GM19238 (cell line): ENCODE data around the gene PRR36.

Source experiments
- DNase-seq: peaks from one replicate; pipeline ENCODE4 v3.0.0; 2011; ENCODE audit warnings: low spot score; ENCODE audit not compliant: insufficient read length

Gene PRR36

DNA sequence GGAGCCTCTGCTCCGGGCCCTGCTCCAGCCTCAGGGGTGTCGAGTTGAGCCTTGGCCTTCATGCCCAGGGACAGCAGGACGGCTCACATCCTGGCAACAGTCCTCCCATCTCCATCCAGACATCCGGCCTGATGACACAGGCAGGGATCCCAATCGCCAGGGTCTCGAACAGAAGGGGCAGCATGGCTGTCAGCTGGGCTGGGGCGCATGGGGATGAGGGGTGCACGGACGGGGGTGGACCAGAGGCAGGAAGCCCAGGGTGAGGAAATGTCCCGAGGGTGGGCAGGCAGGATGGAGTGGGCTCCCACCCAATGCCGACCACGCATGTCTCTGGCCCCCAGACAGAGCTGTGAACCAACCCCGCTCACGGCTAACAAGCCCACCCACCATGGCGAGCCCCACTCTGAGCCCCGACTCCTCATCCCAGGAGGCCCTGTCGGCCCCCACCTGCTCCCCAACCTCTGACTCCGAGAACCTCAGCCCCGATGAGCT lies 28.0 kb downstream of the PRR36 start:
- no peak for DNase-seq

DNA sequence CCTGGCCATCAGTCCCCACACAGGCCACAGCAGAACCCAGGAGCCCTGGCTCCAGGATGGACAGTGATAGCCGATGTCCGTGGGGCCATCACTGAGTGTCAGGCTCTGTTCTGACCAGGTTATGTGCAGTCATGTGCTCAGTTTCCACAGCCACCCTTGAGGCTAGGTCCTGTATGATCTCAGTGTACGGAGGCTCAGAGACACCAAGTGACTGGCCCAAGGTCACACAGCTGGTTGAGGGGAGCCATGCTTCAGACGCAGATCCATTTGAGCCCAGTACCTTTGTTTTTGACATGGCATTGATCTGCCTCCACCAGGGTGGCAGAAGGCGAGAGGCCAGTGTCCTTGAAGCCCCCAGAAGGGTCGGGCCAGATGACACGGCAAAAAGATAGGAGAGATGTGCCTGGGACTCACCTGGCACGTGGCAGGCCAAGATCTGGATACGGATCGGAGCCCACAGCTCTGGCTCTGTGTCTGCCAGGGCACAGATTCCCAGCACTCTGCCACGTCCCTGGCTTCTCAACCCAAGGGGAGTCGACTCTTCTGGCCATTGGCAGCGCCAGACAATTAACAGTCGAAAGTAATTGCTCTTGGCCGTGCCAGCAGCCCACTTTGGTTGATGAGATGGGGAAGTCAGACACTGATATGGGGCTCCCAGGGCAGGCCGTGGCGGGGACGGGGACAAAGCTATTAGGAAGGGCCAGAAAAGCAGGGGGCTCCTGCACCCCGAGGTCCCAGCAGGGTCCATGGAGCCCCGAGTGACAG lies 28.6 kb downstream of the PRR36 start:
- no peak for DNase-seq

DNA sequence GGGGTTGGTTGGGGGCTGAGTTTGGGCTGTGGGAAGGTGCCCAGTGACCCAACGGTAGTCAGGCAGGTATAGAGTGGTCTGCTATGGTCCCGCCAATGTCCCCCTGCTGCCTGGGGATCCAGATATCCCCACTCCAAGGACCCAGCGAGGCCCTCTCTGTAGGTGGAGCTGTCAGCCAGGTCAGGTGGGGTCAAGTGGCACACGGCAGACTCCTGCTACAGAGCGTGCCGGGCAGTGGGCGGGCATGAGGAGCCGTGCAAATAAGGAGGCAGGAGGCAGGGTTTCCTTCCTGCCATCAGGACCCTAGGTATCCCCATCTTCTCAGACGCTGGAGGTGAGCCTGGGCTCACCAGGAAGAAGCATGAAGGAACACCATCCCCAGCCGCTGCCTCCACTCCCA lies 29.2 kb downstream of the PRR36 start:
- no peak for DNase-seq

DNA sequence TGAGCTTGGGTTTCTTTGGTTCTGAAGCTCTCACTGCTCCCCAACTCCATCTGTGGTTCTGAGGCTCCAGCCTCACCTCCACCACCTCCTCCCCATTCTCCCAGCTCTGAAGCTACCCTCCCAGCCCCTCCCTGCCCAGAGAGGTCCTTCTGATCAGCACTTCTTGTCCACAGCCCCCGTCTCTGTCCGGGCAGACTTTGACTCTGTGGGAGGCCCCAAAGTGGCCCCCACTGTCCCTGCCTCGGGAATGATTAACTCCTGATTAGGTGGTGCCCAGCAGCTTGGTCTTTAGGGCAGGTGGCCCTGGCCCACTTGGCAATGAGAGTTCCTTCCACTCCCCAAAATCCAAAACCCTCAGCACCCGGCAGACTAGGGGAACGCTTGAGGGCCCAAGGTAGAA lies 29.8 kb downstream of the PRR36 start:
- DNase-seq, result no peak

DNA sequence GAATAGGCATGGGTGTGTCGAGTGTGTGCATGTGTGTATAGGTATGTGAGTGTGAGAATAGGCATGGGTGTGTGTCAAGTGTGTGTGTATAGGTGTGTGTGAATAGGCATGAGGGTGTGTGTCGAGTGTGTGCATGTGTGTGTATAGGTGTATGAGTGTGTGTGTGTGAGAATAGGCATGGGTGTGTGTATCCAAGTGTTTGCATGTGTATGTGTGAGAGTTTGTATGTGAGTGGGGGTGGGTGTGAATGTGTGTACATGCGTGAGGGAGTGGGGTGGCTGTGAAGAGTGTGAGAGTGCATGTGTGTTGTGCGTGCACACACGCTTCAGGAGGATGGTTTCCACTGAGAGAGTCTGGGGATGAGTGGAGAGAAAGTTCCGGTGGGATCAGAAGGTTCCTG lies 30.7 kb downstream of the PRR36 start:
- no peak for DNase-seq

DNA sequence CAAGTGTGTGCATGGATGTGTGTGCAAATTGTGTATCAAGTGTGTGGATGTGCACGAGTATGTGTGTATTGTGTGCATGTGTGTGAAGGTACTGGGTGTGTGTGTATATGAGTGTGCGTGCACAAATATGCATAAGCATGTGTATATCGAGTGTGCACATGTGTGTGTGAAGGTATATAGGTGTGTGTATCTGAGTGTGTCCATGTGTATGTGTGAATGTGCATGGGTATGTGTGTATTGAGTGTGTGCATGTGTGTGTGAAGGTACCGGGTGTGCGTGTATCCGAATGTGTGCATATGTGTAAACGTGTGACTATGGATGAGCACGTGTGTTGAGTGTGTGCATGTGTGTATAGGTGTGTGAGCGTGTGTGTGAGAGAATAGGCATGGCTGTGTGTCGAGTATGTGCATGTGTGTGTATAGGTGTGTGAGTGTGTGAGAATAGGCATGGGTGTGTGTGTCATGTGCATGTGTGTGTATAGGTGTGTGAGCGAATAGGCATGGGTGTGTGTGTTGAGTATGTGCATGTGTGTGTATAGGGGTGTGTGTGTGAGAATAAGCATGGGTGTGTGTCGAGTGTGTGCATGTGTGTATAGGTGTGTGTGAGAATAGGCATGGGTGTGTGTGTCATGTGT lies 31.4 kb downstream of the PRR36 start:
- no peak for DNase-seq

DNA sequence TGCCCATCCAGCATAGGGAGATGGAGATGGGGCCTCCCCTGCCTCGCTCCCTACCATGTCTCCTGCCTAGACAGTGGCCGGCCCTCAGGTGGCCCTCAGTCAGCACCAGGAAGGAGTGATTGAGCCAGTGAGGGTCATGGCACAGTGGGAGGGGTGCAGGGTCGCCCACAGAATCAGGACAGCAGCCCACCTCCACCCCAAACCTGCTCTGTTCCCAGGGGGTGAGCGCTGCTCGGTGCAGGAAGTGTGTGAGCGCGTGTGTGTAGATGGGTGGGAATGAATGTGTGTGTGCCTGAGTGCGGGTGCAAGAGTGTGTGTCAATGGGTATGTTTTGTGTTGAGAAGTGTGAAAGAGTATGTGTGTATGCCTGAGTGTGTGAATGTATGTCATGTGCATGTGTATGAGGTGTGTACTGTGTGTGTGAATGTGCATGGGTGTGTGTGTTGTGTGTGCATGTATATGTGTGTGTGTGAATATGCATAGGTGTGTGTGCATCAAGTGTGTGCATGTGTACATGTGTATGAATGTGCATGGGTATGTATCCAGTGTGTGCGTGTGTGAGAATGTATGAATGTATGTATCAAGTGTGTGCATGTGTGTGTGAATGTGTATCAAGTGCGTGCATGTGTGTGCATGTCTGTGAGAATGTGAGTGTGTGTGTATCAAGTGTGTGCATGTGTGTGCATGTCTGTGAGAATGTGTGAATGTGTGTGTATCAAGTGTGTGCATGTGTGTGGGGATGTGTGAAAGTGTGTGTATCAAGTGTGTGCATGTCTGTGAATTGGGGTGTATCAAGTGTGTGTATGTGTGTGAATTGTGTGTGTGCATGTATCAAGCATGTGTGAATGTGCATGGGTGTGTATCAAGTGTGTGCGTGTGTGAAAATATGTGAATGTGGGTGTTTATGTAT lies 32.2 kb downstream of the PRR36 start:
- DNase-seq, result no peak

- no peak for DNase-seq
Observed at GRCh38 chr19:7840629-7841028, 33.6 kb downstream of the PRR36 start.

DNA sequence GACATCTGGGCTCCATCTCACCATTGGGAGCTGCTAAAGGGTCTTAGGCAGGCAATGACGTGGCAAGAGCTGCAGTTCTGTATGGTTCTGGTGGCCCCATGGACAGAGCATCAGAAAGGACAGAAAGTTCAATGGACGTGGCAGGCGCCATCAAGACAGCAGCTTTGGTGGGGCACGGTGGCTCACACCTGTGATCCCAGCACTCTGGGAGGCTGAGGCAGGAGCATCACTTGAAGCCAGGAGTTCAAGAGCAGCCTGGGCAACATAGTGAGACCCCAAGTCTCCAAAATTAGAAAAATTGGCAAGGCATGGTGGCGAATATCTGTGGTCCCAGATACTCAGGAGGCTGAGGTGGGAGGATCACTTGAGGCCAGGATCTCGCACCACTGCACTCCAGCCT lies 34.7 kb downstream of the PRR36 start:
- no peak for DNase-seq

DNA sequence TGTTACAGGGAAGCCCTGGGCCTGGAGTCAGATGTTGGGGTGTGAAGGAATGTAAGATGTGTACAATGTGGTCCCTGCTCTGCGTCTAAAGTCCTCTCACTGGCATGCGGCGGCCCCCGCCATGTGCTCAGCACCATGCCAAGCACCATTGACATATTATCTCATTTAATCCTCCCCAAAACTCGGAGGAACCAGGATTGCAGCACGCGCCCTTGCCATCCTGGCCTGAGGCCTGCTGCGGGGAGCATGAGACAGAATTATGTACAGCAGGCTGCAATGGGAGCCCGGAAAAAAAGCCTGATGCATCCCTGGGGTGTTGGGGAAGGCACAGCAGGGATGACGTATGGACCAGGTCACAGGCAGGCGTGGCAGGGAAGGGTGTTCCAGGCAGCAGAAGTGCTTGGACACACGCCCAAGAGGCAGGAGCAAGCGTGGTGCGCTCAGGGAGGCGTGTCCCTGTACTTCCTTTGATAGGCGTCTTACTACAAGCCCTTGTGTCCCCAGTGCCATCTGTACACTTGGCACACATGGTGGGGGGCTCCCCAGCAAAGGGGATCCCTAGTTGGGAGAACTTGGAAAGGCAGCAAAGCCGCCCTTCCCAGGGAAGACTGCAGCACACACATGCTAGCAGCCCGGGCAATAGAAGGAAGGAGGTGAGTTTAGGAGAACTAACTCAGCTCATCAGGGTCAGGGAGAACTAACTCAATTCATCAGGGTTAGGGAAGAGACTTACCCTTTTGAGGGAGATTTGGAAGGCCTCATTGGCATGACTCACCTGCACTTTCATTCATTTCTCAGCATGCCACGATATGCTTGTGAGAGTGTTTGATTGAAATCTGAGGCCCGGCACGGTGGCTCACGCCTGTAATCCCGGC lies 40.7 kb downstream of the PRR36 start:
- DNase-seq, result no peak

DNA sequence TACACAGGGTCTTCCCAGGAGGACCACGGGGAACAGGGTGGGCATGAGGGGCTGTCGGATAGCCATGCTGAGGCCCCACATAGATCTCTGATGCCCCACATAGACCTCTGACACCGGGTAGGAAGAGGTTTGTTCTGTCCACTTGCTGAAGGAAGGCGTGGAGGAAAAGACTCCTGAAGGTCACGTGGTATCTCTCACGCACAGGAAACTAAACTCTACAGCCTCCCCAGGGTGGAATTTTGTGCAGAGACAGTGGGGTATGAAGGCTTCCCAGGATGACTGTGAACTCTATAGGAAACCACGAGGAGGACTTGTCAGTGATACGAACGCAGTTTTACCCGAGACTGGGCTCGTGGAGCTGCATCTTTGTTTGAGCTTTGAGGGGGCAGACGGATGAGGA lies 41.4 kb downstream of the PRR36 start:
- DNase-seq, result no peak

GRCh38 chr19:7832009-7832408 lies 42.2 kb downstream of the PRR36 start:
- DNase-seq, result no peak

DNA sequence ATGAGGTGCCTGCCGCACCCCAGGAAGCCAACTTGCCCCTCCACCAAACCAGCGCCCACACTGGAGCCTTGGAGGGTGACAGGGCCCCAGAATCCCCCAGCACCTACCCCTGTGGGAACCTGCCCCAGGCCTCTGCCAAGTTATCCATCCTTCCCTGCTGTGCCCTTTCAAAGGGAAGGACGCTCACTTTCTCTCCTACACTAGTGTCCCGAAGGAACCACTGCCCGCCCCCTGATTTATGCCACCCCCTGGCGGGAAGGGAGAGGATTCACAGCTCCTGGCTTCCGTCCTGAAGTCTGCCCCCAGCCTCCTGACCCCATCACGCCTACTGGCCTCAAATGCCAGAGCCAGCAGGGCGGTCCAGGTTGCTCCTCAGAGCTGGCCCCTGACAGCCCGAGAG lies 42.7 kb downstream of the PRR36 start:
- no peak for DNase-seq

GRCh38 chr19:7830823-7831222 lies 43.4 kb downstream of the PRR36 start:
- DNase-seq, result no peak

DNA sequence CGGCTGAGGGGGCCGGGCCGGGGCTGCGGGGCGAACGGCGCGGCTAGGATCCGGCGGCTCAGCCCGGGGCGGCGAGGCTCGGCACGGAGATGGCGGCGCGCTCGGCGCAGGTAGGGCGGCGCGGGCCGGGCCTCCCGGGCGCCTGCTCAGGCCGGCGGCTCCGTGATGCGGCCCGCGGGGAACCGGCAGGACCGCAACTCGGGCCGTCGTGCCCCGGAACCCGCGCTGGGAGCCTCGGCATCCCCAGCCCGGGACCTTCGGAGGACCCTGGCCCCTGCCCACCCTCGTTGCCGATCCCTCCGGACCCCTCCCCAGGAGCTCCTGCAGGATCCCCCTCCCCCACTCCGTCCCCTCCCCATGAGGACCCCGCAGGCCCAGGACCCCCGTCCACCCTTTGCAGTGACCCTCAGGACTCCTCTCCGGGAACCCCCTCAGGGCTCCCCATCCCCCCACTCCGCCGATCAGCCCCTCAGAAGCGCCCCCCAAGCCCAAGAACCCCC lies 43.9 kb downstream of the PRR36 start:
- DNase-seq, result peak; percentile 55

DNA sequence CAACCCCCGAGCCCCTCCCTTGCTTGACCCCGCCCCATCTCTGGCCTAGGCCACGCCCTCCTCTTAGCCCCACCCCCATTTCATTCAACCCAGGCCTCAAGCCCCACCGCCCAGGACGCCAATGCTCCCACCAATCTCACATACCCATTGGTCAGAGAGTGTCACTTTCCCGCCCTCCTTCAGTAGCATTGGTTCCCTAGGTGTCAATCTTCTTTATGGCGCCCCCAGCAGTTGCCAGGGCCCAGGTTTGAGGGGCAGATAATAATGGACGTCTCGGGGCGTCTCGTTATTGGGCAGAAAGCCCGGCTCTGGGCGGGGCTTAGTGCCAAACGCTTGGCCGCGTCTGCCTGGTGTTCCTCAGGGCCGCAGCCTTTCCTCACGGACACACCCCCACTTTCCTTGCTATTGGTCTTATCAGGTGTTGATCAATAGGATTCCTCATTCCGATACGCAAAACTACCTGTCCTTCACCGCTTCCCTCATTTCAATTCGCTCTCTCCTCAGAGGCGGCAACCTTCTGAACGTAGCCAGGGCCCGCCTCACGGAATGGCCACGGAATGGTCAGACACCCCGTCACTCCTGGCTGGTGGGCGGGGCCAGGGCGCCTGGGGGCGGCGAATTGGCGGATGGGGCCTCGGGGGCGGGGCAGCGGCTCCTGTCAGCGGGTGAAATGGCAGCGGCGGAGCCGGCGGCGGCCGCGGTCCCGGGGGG lies 44.5 kb downstream of the PRR36 start, which contains the start of gene EVI5L:
TSS of gene EVI5L (plus strand) at position 658 of the 711 bp plus-strand sequence. CDS start 16,325 bp downstream, outside the sequence.
- DNase-seq, result peak; percentile 100

GRCh38 chr19:7829166-7829520 lies 45.0 kb downstream of the PRR36 start:
- no peak for DNase-seq

GRCh38 chr19:7823686-7824301 lies 50.4 kb downstream of the PRR36 start:
- no peak for DNase-seq

DNA sequence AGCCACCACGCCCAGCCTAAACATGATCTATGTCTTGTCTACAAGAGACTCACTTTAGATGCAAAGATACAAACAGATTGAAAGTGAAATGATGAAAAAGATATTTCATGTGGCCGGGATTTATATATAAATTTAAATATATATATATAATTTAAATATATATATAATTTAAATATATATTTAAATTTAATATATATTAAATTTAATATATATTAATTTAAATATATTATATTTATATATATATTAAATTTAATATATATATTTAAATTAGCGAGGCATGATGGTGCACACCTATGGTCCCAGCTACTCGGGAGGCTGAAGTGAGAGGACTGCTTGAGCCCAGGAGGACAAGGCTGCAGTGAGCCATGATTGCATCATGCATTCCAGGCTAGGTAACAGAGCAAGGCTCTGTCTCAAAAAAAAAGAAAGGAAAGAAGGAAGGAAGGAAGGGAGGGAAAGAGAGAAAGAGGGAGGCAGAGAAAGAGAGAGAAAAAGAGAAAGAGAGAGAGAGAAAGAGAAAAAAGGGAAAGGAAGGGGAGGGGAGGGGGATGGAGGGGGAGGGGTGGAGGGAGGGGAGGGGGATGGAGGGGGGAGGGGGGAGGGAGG lies 51.2 kb downstream of the PRR36 start:
- no peak for DNase-seq
